Measurements from ENCODE around the gene FBXO17. TPM values are rescaled to one million over a fixed set of nuclear protein-coding genes. Genes with fewer than 3 reads are reported as not detected.

FBXO17 gene
- total and polyA plus RNA-seq, 2 of the 13 experiments (the other 11 are each of a cell fraction or from before 2014, with no cell fraction given): 22.1 to 58.7 TPM

- TF ChIP-seq ARID5B (CRISPR knock-in tag; IDR thresholded peaks at IDR 0.05): peak; percentile 28; the same call in 1 of the 2 replicates
- TF ChIP-seq AKNA (CRISPR knock-in tag; IDR thresholded peaks at IDR 0.05; ENCODE audit: borderline replicate concordance): no peak
- no peak for TF ChIP-seq EHMT2 (IDR thresholded peaks at IDR 0.05; ENCODE audit: borderline replicate concordance, low read depth, low read length)
- TF ChIP-seq HOXA9 (CRISPR knock-in tag; IDR thresholded peaks at IDR 0.05; ENCODE audit: borderline replicate concordance): no peak
- peak; percentile 36; the same call in 1 of the 2 replicates for TF ChIP-seq ZNF670 (CRISPR knock-in tag; IDR thresholded peaks at IDR 0.05; ENCODE audit: borderline replicate concordance)
- no peak for TF ChIP-seq ZNF350 (CRISPR knock-in tag; IDR thresholded peaks at IDR 0.05; ENCODE audit: borderline replicate concordance, low read depth)
- peak; percentile 40; the same call in 1 of the 2 replicates for TF ChIP-seq ZNF547 (CRISPR knock-in tag; IDR thresholded peaks at IDR 0.05)
- TF ChIP-seq ZNF639 (CRISPR knock-in tag; conservative IDR thresholded peaks at IDR 0.05): no peak
- TF ChIP-seq POLR2A (IDR thresholded peaks at IDR 0.05; ENCODE audit: insufficient read depth in 1 of 2, low read depth in 2 of 2, low read length in 2 of 2): peak; percentile 28 to 41; a peak in 3 of 4 replicates
- TF ChIP-seq ZNF383 (CRISPR knock-in tag; IDR thresholded peaks at IDR 0.05; ENCODE audit: borderline replicate concordance): no peak
- TF ChIP-seq ZNF703 (CRISPR knock-in tag; IDR thresholded peaks at IDR 0.05; ENCODE audit: borderline replicate concordance): no peak
- no peak for TF ChIP-seq ZNF468 (CRISPR knock-in tag; IDR thresholded peaks at IDR 0.05)
- no peak for TF ChIP-seq TRAFD1 (CRISPR knock-in tag; IDR thresholded peaks at IDR 0.05; ENCODE audit: borderline replicate concordance)
- no peak for TF ChIP-seq CHD2 (IDR thresholded peaks at IDR 0.05; ENCODE audit: low read depth, low read length)
These were observed at the start of gene FBXO17 (continued) for GRCh38 chr19:38975214-38975860.
